Putamen (tissue), 1 donor: ENCODE data around the gene KYAT1.

Source experiments
- DNase-seq: peaks from one replicate; pipeline ENCODE4 v3.0.0-alpha.2; 2016; ENCODE audit warnings: low spot score

The KYAT1 gene

GRCh38 chr9:128881884-128882676, at the start of gene KYAT1, which contains the start of gene LRRC8A:
Gene KYAT1 (minus strand): TSS chr9:128881950. CDS start chr9:128845405, 36,545 bp downstream.
Gene LRRC8A (plus strand): TSS chr9:128882133. CDS start chr9:128907165, 25,032 bp downstream.
- DNase-seq: peak; percentile 97

- no peak for DNase-seq
These were observed 47.8 kb upstream of the KYAT1 start for GRCh38 chr9:128929560-128929959.

DNA sequence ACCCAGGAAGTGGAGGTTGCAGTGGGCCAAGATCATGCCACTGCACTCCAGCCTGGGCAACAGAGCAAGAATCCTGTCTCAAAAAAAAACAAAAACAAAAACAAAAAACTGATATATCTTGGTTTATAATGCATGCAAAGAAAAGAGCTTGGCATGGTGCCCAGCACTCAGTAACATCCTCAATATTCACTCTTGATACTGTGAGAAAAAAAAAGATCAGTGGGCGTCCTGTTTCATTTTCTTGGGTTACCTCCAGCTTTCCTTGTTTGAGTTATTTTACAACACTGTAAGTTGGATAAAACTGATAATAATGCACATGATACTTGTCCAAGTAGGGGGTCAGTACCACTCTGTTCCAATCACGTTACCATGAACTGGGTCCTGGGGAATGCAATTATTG, 46.9 kb upstream of the KYAT1 start:
- DNase-seq: no peak

DNA sequence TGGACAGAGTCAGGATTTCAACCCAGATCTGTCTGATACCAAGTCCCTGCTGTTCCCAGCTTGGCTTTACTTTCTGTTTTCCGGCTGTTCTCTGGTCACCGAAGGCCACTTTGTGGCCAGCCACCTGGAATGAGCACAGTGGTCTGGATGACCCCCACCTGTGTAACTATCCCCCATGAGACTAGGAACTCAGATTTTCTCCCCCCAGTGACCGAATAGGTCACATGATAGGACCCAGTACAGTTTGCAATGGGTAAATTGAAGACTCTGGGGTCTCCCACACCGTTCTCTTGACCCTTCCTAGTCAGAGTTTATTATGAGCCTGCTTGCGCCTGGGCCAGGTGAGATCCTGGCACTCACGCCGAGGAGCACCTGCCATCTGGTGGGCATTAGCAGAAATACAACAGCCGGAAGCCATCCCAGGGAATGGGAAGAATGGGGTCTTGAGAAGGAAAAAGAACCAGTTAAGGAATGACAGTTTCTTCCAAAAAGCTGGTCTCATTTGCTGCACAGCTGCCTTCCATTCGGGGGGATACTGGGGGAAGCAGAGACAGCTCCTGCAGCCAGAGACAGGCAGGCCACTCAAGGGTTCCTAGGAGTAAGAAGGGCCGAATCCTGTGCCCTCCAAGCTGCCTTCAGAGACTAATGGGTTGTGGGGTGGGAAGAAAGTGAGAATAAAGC, 46.1 kb upstream of the KYAT1 start:
- DNase-seq: no peak

GRCh38 chr9:128923493-128923883, 41.7 kb upstream of the KYAT1 start:
- no peak for DNase-seq

- DNase-seq: no peak
These were observed 40.4 kb upstream of the KYAT1 start for GRCh38 chr9:128921881-128922763.

DNA sequence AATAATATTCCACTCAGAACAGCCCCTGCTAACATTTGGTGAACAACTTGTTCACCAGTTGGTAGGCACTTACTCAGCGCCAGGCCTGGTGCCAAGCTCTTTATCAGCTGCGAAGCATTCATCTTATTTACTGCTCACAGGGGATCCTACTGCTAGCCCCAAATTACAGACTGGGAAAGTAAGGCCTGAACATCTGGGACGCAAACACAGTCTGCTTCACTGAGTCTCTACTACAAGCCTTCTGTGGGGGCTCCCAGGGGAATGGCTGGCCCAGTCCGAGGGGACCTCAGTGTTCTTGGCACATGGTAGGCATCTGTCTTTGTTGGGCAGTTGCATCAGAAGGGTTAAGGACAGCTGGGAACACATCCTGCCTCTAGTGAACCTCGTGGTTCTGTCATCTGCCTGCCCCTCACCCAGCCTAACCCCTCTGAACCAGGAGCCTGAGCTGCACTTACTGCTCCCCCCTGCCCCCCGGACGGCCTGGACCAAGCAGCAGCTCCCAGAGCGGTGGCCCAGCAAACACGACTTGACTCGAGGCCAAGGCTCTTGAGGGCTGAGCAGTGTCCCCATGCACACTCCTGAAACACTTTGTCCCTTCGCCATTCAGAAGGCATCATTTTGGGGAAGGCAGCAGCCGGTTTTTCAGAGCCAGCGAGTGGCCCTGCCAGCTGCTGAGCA, 38.8 kb upstream of the KYAT1 start, which contains the start of gene PHYHD1:
TSS of gene PHYHD1 (plus strand) at position 602 of the 678 bp plus-strand sequence. CDS start 1,342 bp downstream, outside the sequence.
- DNase-seq: peak; percentile 70

DNA sequence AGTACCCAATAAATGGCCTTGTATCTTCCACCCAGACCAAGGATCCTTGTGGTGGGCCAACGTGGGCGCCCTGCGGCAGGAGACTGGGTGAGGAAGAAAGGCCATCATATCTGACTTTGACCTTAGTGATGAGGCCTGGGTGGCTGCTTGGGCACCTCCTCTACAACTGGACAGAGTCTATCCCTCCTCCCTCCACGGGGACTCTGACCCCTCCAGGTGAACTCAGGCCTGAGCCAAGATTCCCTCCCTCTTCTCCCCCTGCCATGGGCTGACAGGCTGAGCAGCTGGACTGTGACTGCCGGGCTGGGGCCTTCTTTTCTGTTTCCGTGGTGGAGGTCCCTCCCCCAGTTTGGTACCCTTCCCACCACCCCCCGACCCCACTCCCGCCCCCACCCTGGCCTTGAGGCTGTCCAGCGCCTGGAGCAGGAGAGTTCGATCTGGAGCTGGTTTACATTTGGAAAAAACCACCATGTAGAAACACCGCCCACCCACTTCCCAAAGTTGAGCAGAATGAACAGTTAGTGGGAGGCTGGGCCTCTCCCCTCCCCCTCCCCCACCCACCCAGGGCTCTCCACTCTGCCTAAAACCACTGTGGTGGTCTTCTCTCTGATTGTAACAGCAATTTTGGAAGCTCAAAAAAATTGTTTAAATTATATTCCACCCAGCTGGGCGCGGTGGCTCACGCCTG, 37.8 kb upstream of the KYAT1 start:
- no peak for DNase-seq

GRCh38 chr9:128918921-128919320, 37.2 kb upstream of the KYAT1 start:
- DNase-seq: no peak

DNA sequence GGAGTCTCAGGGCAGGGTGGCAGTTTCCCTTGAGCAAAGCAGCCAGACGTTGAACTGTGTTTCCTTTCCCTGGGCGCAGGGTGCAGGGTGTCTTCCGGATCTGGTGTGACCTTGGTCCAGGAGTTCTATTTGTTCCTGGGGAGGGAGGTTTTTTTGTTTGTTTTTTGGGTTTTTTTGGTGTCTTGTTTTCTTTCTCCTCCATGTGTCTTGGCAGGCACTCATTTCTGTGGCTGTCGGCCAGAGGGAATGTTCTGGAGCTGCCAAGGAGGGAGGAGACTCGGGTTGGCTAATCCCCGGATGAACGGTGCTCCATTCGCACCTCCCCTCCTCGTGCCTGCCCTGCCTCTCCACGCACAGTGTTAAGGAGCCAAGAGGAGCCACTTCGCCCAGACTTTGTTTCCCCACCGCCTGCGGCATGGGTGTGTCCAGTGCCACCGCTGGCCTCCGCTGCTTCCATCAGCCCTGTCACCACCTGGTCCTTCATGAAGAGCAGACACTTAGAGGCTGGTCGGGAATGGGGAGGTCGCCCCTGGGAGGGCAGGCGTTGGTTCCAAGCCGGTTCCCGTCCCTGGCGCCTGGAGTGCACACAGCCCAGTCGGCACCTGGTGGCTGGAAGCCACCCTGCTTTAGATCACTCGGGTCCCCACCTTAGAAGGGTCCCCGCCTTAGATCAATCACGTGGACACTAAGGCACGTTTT, 35.5 kb upstream of the KYAT1 start:
- peak; percentile 70 for DNase-seq

DNA sequence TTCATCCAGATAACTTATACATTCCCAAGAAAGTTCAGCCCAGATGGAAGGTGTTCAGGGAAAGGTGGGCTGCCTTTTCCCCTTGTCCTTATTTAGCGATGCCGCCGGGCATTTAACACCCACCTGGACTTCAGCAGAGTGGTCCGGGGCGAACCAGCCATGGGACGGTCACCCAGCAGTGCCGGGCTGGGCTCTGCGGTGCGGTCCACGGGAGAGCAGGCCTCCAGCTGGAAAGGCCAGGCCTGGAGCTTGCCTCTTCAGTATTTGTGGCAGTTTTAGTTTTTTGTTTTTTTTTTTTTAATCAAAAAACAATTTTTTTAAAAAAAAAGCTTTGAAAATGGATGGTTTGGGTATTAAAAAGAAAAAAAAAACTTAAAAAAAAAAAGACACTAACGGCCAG, 35.0 kb upstream of the KYAT1 start:
- DNase-seq: no peak

- no peak for DNase-seq
These were observed 34.5 kb upstream of the KYAT1 start for GRCh38 chr9:128916204-128916603.

- DNase-seq: no peak
These were observed 32.4 kb upstream of the KYAT1 start for GRCh38 chr9:128913995-128914772.

DNA sequence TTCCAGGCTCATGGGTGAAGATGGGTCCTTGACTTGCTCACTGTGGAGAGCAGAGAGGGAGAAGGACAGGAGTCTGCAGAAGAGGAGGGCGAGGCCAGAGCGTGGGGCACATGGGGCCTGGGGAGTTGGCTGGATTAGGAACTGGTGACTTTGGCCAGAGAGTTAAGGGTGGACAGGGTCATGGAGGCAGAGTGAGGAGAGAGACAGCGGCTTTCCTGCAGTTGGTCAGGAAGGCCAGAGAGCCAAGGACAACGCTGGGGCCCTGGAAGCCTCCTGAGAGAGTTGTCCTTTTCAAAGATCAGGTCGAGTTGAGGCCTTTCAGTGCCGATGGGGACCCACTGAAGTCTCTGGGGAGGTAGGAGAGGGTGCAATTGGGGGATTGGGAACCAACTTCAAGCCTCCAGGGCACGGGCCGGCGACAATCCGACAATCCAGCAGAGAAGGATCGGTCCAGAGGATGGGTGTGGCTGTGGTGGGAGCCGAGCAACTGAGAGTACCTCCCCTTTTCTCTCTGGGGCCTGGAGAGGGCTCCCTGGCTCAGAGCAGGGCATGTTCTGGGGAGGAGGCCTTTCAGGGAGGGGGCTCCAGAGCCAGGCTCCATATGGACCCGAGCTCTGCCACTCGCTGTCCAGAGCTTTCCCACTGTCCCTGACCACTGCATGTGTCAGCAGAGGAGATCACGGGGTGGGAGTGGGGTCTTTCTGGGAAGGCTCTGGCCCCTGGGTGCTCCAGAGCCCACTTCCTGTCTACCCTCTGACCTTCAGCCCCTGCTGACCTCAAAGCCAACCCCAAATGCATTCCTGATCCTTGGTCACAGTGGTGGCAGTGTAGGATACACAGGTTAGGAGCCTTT, 31.5 kb upstream of the KYAT1 start:
- no peak for DNase-seq

DNA sequence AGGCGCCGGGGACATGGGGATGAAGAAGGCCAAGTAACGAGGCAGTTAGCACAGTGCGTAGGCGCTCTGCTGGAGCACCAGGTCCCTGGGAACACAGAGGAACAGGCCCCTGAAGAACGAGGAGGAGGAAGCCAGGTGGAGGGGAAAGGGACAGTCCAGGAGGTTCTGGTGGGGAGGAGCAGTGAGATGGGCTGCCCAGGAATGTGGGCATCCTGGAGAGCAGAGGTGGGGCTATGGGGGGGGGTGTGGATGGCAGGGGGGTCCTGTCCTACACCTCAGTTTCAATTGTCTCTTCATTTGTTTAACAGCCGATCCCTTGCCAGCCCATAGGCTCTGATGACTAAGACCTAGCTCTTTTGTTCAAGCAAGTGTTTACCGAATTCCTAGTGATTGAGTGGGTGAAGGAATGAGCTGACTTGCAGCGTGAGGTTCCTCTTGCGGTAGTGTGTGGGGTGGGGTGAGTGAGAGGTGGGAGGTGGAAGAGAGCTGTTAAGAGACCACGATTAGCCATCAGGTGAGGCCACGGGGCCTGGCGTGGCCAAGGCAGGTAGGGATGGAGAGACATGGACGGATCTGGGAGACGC, 30.6 kb upstream of the KYAT1 start:
- peak; percentile 55 for DNase-seq

DNA sequence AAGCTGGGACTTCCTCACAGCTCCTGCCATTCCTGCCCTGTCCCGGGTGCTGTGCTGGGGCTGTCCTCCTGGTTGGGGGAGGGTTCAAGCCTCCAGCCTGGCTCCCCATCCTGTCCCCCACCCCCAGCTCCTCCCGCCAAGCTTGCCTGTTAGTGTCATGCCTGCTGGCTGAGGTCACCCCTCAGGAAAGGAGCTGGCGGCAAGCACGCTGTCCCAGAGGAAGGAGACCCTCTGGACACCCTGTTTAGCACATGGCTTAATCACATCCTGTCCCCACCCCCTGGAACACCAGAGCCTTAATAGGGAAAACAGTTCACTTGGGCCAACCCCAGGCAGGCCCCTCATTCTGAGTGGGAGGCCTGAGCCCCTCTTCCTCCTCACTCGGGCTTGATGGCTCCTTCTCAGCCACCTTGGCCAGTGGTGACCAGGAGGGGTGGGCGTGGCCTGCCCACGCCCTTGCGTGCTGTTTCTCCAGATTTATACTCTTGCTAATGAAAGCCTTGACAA, 29.8 kb upstream of the KYAT1 start:
- no peak for DNase-seq

DNA sequence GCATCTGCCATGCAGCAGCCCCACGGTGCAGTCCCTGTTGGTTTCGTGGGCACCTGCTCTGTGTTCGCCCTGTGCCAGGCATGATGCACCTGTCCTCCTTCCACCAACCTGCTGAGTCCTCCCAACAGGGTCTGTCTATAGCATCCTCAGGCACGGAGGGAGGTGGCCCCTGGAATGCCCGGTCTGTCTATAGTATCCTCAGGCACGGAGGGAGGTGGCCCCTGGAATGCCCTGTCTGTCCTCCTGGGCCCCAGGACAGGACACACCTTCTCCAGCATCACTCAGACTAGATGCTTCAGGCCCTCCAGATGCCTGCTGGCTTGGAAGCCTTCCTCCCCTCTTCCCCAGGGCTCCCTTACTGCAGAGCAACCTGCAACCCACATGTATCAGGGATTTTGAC, 29.2 kb upstream of the KYAT1 start:
- no peak for DNase-seq

DNA sequence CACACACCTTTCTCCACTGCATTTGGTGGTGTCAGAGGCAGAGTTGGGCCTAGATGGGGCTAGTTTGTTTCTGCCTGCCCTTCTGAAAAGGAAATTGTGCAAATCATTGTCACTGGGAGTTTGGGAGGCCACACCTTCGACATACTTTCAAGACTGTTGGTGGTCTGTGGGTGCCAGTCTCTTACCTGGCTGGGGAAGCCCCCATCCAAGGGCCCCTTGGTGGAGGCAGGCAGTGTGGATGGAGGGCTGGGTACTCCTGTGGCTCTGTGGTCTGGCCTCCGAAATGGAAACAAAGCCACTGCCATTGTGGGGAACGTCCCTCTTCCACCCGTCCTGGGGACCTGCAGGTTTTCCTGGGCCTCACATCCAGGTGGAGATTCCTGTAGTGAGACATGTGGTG, 28.1 kb upstream of the KYAT1 start:
- DNase-seq: no peak
